SJSA1 (cell line): ENCODE data around the gene NDUFA11. TPM values are rescaled to one million over a fixed set of nuclear protein-coding genes. Genes with fewer than 3 reads are reported as not detected.
"Not testable (repeated sequence)": the region's sequence is repeated elsewhere in the genome, so short reads cannot be mapped to it uniquely, and the experiment has no call there.

Experiments used
- DNase-seq, 2 experiments: peaks; one replicate each; pipeline ENCODE4 v3.0.0-alpha.2; 2015 to 2020; ENCODE audit warnings: low spot score in 2 of 2, low read depth in 1 of 2
- H3K27ac ChIP-seq: fragments of 250-450 bp; sonication (Bioruptor Pico); 2 replicates; pipeline ENCODE4 v1.5.1; 2020; ENCODE audit warnings: mild to moderate bottlenecking, moderate library complexity
- H3K27me3 ChIP-seq: fragments of 250-450 bp; sonication (Bioruptor Pico); replicated peaks from 2 replicates; pipeline ENCODE4 v1.5.1; 2020; ENCODE audit warnings: mild to moderate bottlenecking, moderate library complexity
- H3K36me3 ChIP-seq: fragments of 250-450 bp; sonication (Bioruptor Pico); 2 replicates; pipeline ENCODE4 v1.5.1; 2020; ENCODE audit warnings: mild to moderate bottlenecking
- H3K4me1 ChIP-seq: fragments of 250-450 bp; sonication (Bioruptor Pico); replicated peaks from 2 replicates; pipeline ENCODE4 v1.6.1; 2021; ENCODE audit warnings: mild to moderate bottlenecking
- H3K4me3 ChIP-seq: fragments of 250-450 bp; sonication (Bioruptor Pico); 2 replicates; pipeline ENCODE4 v1.5.1; 2020; ENCODE audit warnings: mild to moderate bottlenecking
- H3K9me3 ChIP-seq: fragments of 250-450 bp; sonication (Bioruptor Pico); replicated peaks from 2 replicates; pipeline ENCODE4 v1.5.1; 2020; ENCODE audit warnings: mild to moderate bottlenecking
- total RNA-seq: library from RNA; depleted of rRNA; stranded (reverse); fragments of >200 nt; shearing (Covaris generic); gene quantifications from 2 replicates; pipeline ENCODE4 v1.2.3, GENCODE V29; 2014

The NDUFA11 gene
- total RNA-seq, 1 experiment from 2014 or later = 385 TPM

DNA sequence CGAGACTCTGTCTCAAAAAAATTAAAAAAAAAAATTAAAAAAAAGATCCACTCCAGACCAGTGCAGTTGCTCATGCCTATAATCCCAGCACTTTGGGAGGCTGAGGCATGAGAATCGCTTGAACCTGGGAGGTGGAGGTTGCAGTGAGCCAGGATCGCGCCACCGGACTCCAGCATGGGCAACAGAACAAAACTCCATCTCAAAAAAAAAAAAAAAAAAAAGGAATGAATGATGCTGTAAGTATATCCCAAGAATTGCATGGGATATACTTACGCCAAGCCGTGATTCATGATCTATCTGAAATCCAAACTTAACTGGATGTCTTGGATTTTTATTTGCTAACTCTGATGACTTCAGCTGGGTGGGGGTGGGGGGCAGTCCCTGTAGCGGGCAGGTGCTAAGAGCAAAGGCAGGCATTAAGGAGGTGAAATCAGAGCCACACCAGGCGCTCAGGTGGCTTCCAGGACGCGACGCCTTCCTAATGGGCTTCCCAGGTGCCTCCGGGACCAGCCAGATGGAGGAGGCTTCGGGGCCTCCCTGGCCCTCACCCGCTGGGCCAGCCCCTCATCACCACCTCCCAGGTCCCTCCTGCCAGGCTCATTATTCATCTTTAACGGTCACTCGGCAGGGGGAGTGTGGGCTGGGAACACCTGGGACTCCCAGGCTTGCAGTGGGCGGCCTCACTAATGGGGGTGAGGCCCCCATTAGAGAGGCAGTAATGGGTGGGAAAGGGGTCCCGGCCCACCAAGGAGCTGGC is 21.9 kb downstream of the NDUFA11 start:
- no peaks in the 10 kb centered on the region for H3K27me3 ChIP-seq
- H3K4me1 ChIP-seq = peaks cover 69% of the 10 kb centered on the region
- H3K4me3 ChIP-seq = no peak overlapping the region
- no peak overlapping the region for H3K27ac ChIP-seq
- H3K9me3 ChIP-seq = no peaks in the 10 kb centered on the region
- no peak for DNase-seq
- no peaks in the 10 kb centered on the region for H3K36me3 ChIP-seq

DNA sequence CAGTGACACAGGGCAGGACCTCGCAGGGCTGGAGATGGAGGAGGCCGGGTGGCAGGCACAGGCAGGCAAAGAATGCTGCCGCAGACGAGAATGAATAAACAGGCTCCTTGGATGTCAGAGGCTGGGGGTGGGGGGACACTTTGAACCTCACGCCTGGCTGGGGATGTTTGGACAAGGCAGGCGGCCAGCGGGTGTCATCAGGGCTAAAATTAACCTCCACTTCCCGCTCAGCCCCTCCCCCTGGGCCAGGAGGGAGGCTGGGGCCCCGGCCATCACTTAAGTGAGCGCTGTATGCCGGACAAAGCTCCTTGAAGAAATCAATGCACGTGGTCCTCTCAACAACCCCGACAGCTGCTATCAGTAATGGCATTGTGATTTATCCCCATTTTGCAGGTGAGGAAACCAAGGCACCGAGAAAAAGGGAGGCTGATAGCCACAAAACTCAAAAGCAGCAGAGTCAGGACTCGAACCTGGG is 22.9 kb downstream of the NDUFA11 start:
- peak overlapping the region; percentile 37; the same call in 1 of the 2 replicates for H3K27ac ChIP-seq
- H3K4me3 ChIP-seq = no peak overlapping the region
- DNase-seq = peak; percentile 91 to 94

GRCh38 chr19:5880196-5880595 is 23.4 kb downstream of the NDUFA11 start:
- DNase-seq = peak in 1 of 2 experiments; percentile 35
- H3K4me3 ChIP-seq = no peak overlapping the region
- no peaks in the 10 kb centered on the region for H3K36me3 ChIP-seq
- H3K4me1 ChIP-seq = peaks cover 67% of the 10 kb centered on the region
- no peaks in the 10 kb centered on the region for H3K9me3 ChIP-seq
- H3K27ac ChIP-seq = no peak overlapping the region
- no peaks in the 10 kb centered on the region for H3K27me3 ChIP-seq

More for the DNA sequence above, 22.9 kb downstream of the NDUFA11 start:
- Histone ChIP-seq H3K9me3 (no peaks in the 10 kb centered on the region), H3K27me3 (no peaks in the 10 kb centered on the region), H3K4me1 (peaks cover 64% of the 10 kb centered on the region), H3K36me3 (no peaks in the 10 kb centered on the region)

- H3K4me3 ChIP-seq = no peak overlapping the region
- H3K9me3 ChIP-seq = peaks cover 4% of the 10 kb centered on the region
- H3K36me3 ChIP-seq = no peaks in the 10 kb centered on the region
- DNase-seq = no peak
- no peak overlapping the region for H3K27ac ChIP-seq
- H3K4me1 ChIP-seq = peaks cover 66% of the 10 kb centered on the region
- H3K27me3 ChIP-seq = no peaks in the 10 kb centered on the region
Observed at GRCh38 chr19:5877882-5878281, 25.7 kb downstream of the NDUFA11 start.

DNA sequence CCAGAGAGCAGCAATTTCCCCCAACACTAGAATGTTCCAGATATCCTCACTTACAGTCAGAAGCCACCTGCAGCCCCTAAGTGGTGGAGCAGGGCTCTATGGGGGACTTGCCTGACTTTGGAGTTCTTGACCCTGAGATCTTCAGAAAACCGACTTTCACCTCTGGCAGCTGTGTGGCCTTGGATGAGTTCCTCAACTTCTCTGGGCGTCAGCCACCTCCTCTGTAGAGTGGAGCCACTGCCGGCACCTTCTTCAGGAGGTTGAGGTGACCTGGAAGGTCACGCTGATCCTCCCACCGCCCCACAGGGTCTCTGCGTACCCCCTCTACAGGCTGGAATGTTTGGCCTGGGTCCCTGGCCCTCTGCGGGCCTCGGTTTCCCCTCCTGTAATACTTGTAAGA is 26.2 kb downstream of the NDUFA11 start:
- Histone ChIP-seq H3K36me3 (no peaks in the 10 kb centered on the region), H3K4me1 (peaks cover 61% of the 10 kb centered on the region), H3K9me3 (peaks cover 4% of the 10 kb centered on the region), H3K27me3 (no peaks in the 10 kb centered on the region), H3K27ac (no peak overlapping the region), H3K4me3 (no peak overlapping the region)
- peak in 1 of 2 experiments; percentile 39 for DNase-seq

DNA sequence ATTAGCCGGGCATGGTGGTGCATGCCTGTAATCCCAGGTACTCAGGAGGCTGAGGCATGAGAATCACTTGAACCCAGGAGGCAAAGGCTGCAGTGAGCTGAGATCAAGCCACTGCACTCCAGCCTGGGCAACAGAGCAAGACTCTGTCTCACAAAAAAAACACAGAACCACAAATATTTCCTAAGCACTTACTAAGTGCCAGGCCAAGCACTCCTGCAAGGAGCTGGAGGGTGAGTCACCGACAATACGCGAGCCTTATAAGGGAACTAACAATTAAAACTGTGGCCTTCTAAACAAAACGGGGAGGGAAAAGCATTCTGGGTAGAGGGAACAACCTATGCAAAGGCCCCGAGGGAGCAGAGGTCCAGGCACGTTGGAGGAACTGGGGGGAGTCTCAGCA is 29.1 kb downstream of the NDUFA11 start:
- H3K27ac ChIP-seq, H3K36me3 ChIP-seq, H3K9me3 ChIP-seq, H3K27me3 ChIP-seq, H3K4me3 ChIP-seq: not testable (repeated sequence)
- DNase-seq = peak; percentile 62 to 77
- peaks cover 47% of the 10 kb centered on the region for H3K4me1 ChIP-seq

DNA sequence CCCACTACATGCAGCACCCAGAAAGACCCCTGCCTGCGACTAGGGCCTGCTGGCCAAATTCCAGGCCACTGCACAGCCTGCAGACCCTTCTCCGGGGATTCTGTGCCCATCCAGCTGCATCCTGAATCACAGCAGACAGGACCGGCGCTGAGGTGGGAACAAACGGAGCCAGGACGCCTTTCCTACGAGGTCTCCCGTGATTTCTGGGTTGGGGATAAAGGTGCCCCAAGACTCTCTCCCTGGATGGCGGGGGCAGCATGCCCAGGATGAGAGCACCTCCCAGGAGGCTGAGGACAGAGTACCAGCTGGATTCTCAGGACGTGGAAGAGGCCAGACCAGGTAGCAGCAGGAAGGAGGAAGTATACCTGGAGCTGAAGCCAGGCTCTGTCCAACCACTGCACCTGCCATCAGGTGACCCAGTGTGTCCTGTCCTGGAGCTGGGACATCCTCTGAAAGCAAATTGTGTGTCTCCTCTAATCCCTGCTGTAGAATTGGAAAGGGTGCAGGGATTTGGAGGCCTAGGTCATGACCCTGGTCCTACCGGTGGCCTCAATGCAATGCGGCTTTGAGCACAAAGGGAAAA is 29.9 kb downstream of the NDUFA11 start:
- H3K27me3 ChIP-seq = no peaks in the 10 kb centered on the region
- H3K27ac ChIP-seq = no peak overlapping the region
- H3K36me3 ChIP-seq = no peaks in the 10 kb centered on the region
- peaks cover 39% of the 10 kb centered on the region for H3K4me1 ChIP-seq
- no peak overlapping the region for H3K4me3 ChIP-seq
- DNase-seq = peak in 1 of 2 experiments; percentile 33
- peaks cover 4% of the 10 kb centered on the region for H3K9me3 ChIP-seq

DNA sequence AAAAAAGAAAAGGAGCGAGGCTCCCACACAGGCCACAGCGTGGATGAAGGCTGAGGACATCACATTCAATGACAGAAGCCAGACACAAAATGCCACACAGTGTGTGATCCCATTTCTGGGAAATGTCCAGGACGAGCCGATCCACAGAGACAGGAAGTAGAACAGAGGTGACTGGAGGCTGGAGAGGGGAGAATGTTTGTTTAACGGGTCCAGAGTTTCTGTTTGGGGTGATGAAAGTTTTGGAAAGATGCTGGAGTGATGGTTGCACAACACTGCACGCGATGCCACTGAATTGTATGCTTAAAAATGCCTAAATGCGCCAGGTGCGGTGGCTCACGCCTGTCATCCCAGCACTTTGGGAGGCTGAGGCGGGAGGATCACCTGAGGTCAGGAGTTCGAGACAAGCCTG is 32.6 kb downstream of the NDUFA11 start:
- H3K27ac ChIP-seq = no peak overlapping the region
- DNase-seq = peak in 1 of 2 experiments; percentile 40
- no peaks in the 10 kb centered on the region for H3K36me3 ChIP-seq
- peaks cover 29% of the 10 kb centered on the region for H3K4me1 ChIP-seq
- peaks cover 4% of the 10 kb centered on the region for H3K9me3 ChIP-seq
- no peak overlapping the region for H3K4me3 ChIP-seq
- H3K27me3 ChIP-seq = no peaks in the 10 kb centered on the region

GRCh38 chr19:5867201-5868136 is 36.1 kb downstream of the NDUFA11 start:
- DNase-seq = no peak
- H3K36me3 ChIP-seq = no peaks in the 10 kb centered on the region
- H3K4me3 ChIP-seq = no peak overlapping the region
- no peak overlapping the region for H3K27ac ChIP-seq
- peaks cover 10% of the 10 kb centered on the region; the same call in 1 of the 2 replicates for H3K4me1 ChIP-seq
- no peaks in the 10 kb centered on the region for H3K9me3 ChIP-seq
- H3K27me3 ChIP-seq = no peaks in the 10 kb centered on the region

DNA sequence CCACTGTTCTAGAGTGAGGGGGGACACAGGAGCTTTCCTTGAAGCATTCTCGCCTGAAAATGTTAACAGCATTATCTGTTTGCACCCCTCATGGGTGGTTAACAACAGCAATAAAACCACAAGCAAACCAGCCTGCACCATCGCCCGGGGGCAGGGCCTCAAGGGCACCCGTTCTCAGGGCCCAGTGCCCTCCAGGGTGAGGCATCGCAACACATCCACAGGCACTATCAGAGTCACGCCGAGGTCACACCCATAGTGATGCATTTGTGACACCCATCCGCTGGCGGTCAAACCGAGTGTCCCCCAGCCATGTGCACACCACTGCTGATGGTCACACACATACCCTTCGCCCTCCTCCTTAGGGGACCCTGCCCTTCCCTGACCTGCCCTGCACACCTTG is 37.8 kb downstream of the NDUFA11 start:
- no peak overlapping the region for H3K4me3 ChIP-seq
- no peaks in the 10 kb centered on the region for H3K9me3 ChIP-seq
- no peak for DNase-seq
- H3K4me1 ChIP-seq = peaks cover 6% of the 10 kb centered on the region; the same call in 1 of the 2 replicates
- H3K27me3 ChIP-seq = no peaks in the 10 kb centered on the region
- H3K27ac ChIP-seq = no peak overlapping the region
- H3K36me3 ChIP-seq = no peaks in the 10 kb centered on the region

DNA sequence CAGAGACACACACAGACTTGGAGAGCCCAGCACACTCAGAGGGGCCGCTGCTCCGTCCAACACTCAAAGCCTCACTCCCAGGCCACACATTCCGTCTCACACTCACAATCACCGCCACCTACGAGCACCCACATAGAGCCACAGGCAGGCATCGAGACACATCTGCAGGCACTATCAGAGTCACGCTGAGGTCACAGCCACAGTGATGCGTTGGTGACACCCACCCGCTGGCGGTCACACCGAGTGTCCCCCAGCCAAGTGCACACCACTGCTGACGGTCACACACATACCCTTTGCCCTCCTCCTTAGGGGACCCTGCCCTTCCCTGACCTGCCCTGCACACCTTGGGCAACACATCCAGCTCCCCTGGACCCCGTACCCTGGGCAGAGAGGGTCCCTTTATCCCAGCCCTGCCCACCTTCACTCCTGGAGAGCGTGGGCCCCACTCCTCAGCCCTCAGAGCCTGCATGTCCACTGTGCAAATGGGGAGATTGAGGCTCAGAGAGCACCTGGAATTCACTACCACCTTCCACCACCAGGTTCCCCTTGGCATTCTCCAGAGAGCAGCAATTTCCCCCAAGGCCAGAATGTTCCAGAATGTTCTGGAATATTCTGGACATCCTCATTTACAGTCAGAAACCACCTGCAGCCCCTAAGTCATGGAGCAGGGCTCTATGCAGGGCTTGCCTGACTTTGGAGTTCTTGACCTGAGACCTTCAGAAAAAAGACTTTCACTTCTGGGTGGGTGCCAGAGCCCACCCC is 38.7 kb downstream of the NDUFA11 start:
- Histone ChIP-seq H3K27ac (no peak overlapping the region), H3K36me3 (no peaks in the 10 kb centered on the region), H3K9me3 (no peaks in the 10 kb centered on the region), H3K4me3 (no peak overlapping the region), H3K27me3 (no peaks in the 10 kb centered on the region), H3K4me1 (no peaks in the 10 kb centered on the region)
- no peak for DNase-seq

GRCh38 chr19:5864013-5864720 is 39.4 kb downstream of the NDUFA11 start:
- Histone ChIP-seq H3K9me3 (no peaks in the 10 kb centered on the region), H3K4me3 (no peak overlapping the region)

More at GRCh38 chr19:5864013-5864720, 39.4 kb downstream of the NDUFA11 start:
- Histone ChIP-seq H3K27me3 (no peaks in the 10 kb centered on the region), H3K27ac (no peak overlapping the region), H3K4me1 (no peaks in the 10 kb centered on the region), H3K36me3 (no peaks in the 10 kb centered on the region)
- no peak for DNase-seq
